Suprapubic skin (tissue), 4 donors: ENCODE measurements around the gene PKNOX1. TPM values are rescaled to one million over a fixed set of nuclear protein-coding genes. Genes with fewer than 3 reads are reported as not detected.

Source experiments
- DNase-seq, 2 donors: peaks; one replicate each; pipeline ENCODE4 v3.0.0-alpha.2; 2019; ENCODE audit warnings: low spot score in 2 of 2
- H3K27ac ChIP-seq: fragments of 200-600 bp; sonication (generic); one replicate; pipeline ENCODE4 v1.5.1; 2019
- H3K27me3 ChIP-seq: fragments of 200-600 bp; sonication (generic); one replicate; pipeline ENCODE4 v1.5.1; 2019
- H3K36me3 ChIP-seq: fragments of 200-600 bp; sonication (generic); one replicate; pipeline ENCODE4 v1.5.1; 2019
- H3K4me1 ChIP-seq: fragments of 200-600 bp; sonication (generic); one replicate; pipeline ENCODE4 v1.5.1; 2019
- H3K4me3 ChIP-seq: fragments of 200-600 bp; sonication (generic); one replicate; pipeline ENCODE4 v1.5.1; 2019; ENCODE audit warnings: mild to moderate bottlenecking
- H3K9me3 ChIP-seq: fragments of 200-600 bp; sonication (generic); one replicate; pipeline ENCODE4 v1.5.1; 2019
- CTCF ChIP-seq, 2 donors: fragments of 200-600 bp in 1 of 2; fragments of 450-650 bp in 1 of 2; sonication (generic) in 1 of 2; IDR thresholded peaks; one replicate each; pipeline ENCODE4 v1.5.1; 2016 to 2019; ENCODE audit warnings: antibody characterized with exemption in 2 of 2, mild to moderate bottlenecking in 1 of 2, moderate library complexity in 1 of 2
- EP300 ChIP-seq: sonication (generic); formaldehyde crosslinking; IDR thresholded peaks from one replicate; pipeline ENCODE4 v1.6.1; 2017; ENCODE audit warnings: antibody characterized with exemption
- POLR2A ChIP-seq, 2 donors: fragments of 450-650 bp; IDR thresholded peaks; one replicate each; pipeline ENCODE4 v1.6.1; 2017; ENCODE audit warnings: antibody characterized with exemption in 2 of 2, mild to moderate bottlenecking in 2 of 2, moderate library complexity in 2 of 2
- POLR2AphosphoS5 ChIP-seq, 3 donors: sonication (generic); formaldehyde crosslinking; IDR thresholded peaks; one replicate each; pipeline ENCODE4 v1.6.1; 2017; ENCODE audit warnings: antibody characterized with exemption in 3 of 3
- WGBS: methylation state at CpG from one replicate; pipeline ENCODE4 v1.1.5; 2018; 5-methylcytosine and 5-hydroxymethylcytosine counted together
- total RNA-seq, 4 donors: library from RNA; depleted of rRNA; stranded (reverse); fragments of >200 nt; gene quantifications; one replicate each; pipeline ENCODE4 v1.1.0, GENCODE V29; 2016

PKNOX1 gene
- total RNA-seq, 4 donors from 2014 or later: 8.8 to 17.6 (median 11.6) TPM

- Histone ChIP-seq H3K4me1 (no peaks in the 10 kb centered on the region), H3K36me3 (peaks cover 66% of the 10 kb centered on the region), H3K27me3 (no peaks in the 10 kb centered on the region), H3K4me3 (no peak overlapping the region), H3K27ac (no peak overlapping the region), H3K9me3 (no peaks in the 10 kb centered on the region)
- TF ChIP-seq POLR2AphosphoS5 (IDR thresholded peaks at IDR 0.05): no peak
- no peak for TF ChIP-seq POLR2A (IDR thresholded peaks at IDR 0.05)
- TF ChIP-seq CTCF (IDR thresholded peaks at IDR 0.05): no peak
- no peak for TF ChIP-seq EP300
- WGBS: 87% methylated on average over 10 of the region's 10 CpGs
- no peak for DNase-seq
These were observed 46.8 kb downstream of the PKNOX1 start for GRCh38 chr21:43021191-43021590.

GRCh38 chr21:43021756-43022600 is 47.6 kb downstream of the PKNOX1 start:
- DNase-seq: no peak
- no peaks in the 10 kb centered on the region for H3K4me1 ChIP-seq
- peaks cover 62% of the 10 kb centered on the region for H3K36me3 ChIP-seq
- H3K27ac ChIP-seq: no peak overlapping the region
- no peaks in the 10 kb centered on the region for H3K27me3 ChIP-seq
- H3K4me3 ChIP-seq: no peak overlapping the region
- TF ChIP-seq CTCF (IDR thresholded peaks at IDR 0.05) (no peak), POLR2AphosphoS5 (IDR thresholded peaks at IDR 0.05) (no peak), EP300 (no peak), POLR2A (IDR thresholded peaks at IDR 0.05) (no peak)
- 94% methylated on average over 16 of the region's 28 CpGs for WGBS
- no peaks in the 10 kb centered on the region for H3K9me3 ChIP-seq

- H3K4me3 ChIP-seq: no peak overlapping the region
- no peak for DNase-seq
- 96% methylated on average over 8 of the region's 8 CpGs for WGBS
- TF ChIP-seq POLR2A (IDR thresholded peaks at IDR 0.05): no peak
- no peak for TF ChIP-seq EP300
- no peak for TF ChIP-seq POLR2AphosphoS5 (IDR thresholded peaks at IDR 0.05)
- TF ChIP-seq CTCF (IDR thresholded peaks at IDR 0.05): no peak
- no peaks in the 10 kb centered on the region for H3K4me1 ChIP-seq
- H3K27me3 ChIP-seq: no peaks in the 10 kb centered on the region
- H3K36me3 ChIP-seq: peaks cover 74% of the 10 kb centered on the region
- H3K27ac ChIP-seq: no peak overlapping the region
- H3K9me3 ChIP-seq: no peaks in the 10 kb centered on the region
These were observed 48.8 kb downstream of the PKNOX1 start for GRCh38 chr21:43023175-43023574.

- Histone ChIP-seq H3K27ac (no peak overlapping the region), H3K9me3 (no peaks in the 10 kb centered on the region), H3K36me3 (peaks cover 80% of the 10 kb centered on the region), H3K27me3 (no peaks in the 10 kb centered on the region), H3K4me1 (no peaks in the 10 kb centered on the region), H3K4me3 (no peak overlapping the region)
- DNase-seq: no peak
- 85% methylated on average over 17 of the region's 17 CpGs for WGBS
- TF ChIP-seq POLR2A (IDR thresholded peaks at IDR 0.05) (no peak), CTCF (IDR thresholded peaks at IDR 0.05) (no peak), POLR2AphosphoS5 (IDR thresholded peaks at IDR 0.05) (no peak), EP300 (no peak)
These were observed 50.2 kb downstream of the PKNOX1 start for GRCh38 chr21:43024439-43025136.

GRCh38 chr21:43025636-43026180 is 51.3 kb downstream of the PKNOX1 start:
- Histone ChIP-seq H3K36me3 (peaks cover 84% of the 10 kb centered on the region), H3K27ac (no peak overlapping the region), H3K4me1 (no peaks in the 10 kb centered on the region), H3K9me3 (no peaks in the 10 kb centered on the region), H3K27me3 (no peaks in the 10 kb centered on the region), H3K4me3 (no peak overlapping the region)
- no peak for TF ChIP-seq POLR2AphosphoS5 (IDR thresholded peaks at IDR 0.05)
- TF ChIP-seq EP300: no peak
- TF ChIP-seq POLR2A (IDR thresholded peaks at IDR 0.05): no peak
- TF ChIP-seq CTCF (IDR thresholded peaks at IDR 0.05): no peak
- WGBS: 83% methylated on average over 6 of the region's 6 CpGs
- no peak for DNase-seq
